H1 (cell line): ENCODE results near the gene SOCS6. TPM values are rescaled to one million over a fixed set of nuclear protein-coding genes. Genes with fewer than 3 reads are reported as not detected.

Experiments
- ASH2L ChIP-seq: fragments of 200-600, 300-600 bp; sonication (generic); IDR thresholded peaks from one replicate; pipeline ENCODE4 v1.7.1; 2017; ENCODE audit warnings: low read length
- ATF2 ChIP-seq: IDR thresholded peaks from 2 replicates; pipeline ENCODE4 v1.6.1; 2012; ENCODE audit warnings: low read length, inconsistent platforms
- BACH1 ChIP-seq: IDR thresholded peaks from 2 replicates; pipeline ENCODE4 v1.6.1; 2012; ENCODE audit warnings: low read length, improper control_type of control experiment
- CHD7 ChIP-seq: fragments of 300-600 bp; sonication (generic); IDR thresholded peaks from 2 replicates; pipeline ENCODE4 v1.7.1; 2012; ENCODE audit warnings: low read length, moderate library complexity, mild to moderate bottlenecking, inconsistent platforms; ENCODE audit not compliant: insufficient replicate concordance
- E2F6 ChIP-seq: IDR thresholded peaks from 2 replicates; pipeline ENCODE4 v1.6.1; 2012; ENCODE audit warnings: inconsistent platforms
- JUN ChIP-seq: IDR thresholded peaks from 2 replicates; pipeline ENCODE4 v1.6.1; 2011; ENCODE audit warnings: low read depth, mild to moderate bottlenecking, improper control_type of control experiment, low read length
- KDM5A ChIP-seq: fragments of 200-600 bp; IDR thresholded peaks from 2 replicates; pipeline ENCODE4 v1.7.1; 2012; ENCODE audit warnings: mild to moderate bottlenecking, low read length, inconsistent platforms, mixed read lengths
- RNF2 ChIP-seq: fragments of 200-900, 300-1000 bp; sonication (generic); IDR thresholded peaks from 2 replicates; pipeline ENCODE4 v1.7.1; 2016; ENCODE audit warnings: borderline replicate concordance, low read depth, mild to moderate bottlenecking, antibody characterized with exemption, low read length; ENCODE audit not compliant: poor library complexity, severe bottlenecking; ENCODE audit errors: missing control alignments
- SIRT6 ChIP-seq: IDR thresholded peaks from one replicate; pipeline ENCODE4 v1.7.1; 2012; ENCODE audit warnings: low read length, inconsistent platforms
- polyA plus RNA-seq, 7 experiments: library from polyadenylated mRNA; depleted of rRNA in 3 of 7; stranded (reverse) in 5 of 7; unstranded in 2 of 7; fragments of >200 nt in 5 of 7; fragments of 200-250 nt in 2 of 7; gene quantifications; 1 replicate in 5 of 7; 2 replicates in 1 of 7; 4 replicates in 1 of 7; pipeline versions ENCODE4 v1.2.1 to v1.2.3, GENCODE V29; 2011 to 2013; ENCODE audit warnings: missing spikeins in 2 of 7, mixed read lengths in 2 of 7
- total RNA-seq: library from RNA; stranded (reverse); fragmentation: NEBNext Ultra II Directional; extraction: Animal tissue kit (Norgen Biotek cat#: 25700); gene quantifications from 2 replicates; pipeline ENCODE4 v1.2.1, GENCODE V29; 2021

SOCS6 gene
- total and polyA plus RNA-seq, 2 of the 8 experiments (the other 6 are each of a cell fraction or from before 2014, with no cell fraction given) = 9.1 to 22.9 TPM

- TF ChIP-seq CHD7 (no peak), KDM5A (no peak), ATF2 (no peak), ASH2L (no peak), SIRT6 (no peak), RNF2 (no peak), E2F6 (no peak), BACH1 (no peak), JUN (no peak)
Measured at GRCh38 chr18:70373042-70373519, 84.2 kb downstream of the SOCS6 start (continued).
